Activated T-helper 9 cell treated with anti-CD3 and anti-CD28 coated beads, Interleukin-2, amount 50 U/mL, for 16 hours (primary cell): Measurements from ENCODE around the gene SH2D3C.

Source experiments
- DNase-seq: peaks from one replicate; pipeline ENCODE4 v3.0.0-alpha.2; 2020; ENCODE audit warnings: low read depth

The SH2D3C gene

DNA sequence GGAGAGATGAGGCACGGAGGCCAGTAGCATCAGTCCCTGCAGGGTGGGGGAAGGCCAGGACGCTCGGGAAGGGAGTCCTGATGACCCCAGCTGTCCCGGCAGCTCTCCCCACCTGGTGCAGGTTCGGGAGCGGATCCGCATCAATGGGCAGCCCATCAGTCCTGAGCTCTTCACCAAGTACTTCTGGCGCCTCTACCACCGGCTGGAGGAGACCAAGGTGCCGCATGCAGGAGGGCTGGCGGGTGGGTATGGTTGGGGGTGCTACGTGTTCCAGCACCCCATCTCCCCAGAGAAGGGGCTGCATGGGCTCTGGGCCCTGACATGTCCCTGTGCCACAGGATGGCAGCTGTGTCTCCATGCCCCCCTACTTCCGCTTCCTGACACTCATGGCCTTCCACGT is 28.4 kb upstream of the SH2D3C start:
- DNase-seq: no peak

GRCh38 chr9:127805620-127806019 is 27.2 kb upstream of the SH2D3C start:
- no peak for DNase-seq

GRCh38 chr9:127803507-127804352 is 25.3 kb upstream of the SH2D3C start:
- no peak for DNase-seq

DNA sequence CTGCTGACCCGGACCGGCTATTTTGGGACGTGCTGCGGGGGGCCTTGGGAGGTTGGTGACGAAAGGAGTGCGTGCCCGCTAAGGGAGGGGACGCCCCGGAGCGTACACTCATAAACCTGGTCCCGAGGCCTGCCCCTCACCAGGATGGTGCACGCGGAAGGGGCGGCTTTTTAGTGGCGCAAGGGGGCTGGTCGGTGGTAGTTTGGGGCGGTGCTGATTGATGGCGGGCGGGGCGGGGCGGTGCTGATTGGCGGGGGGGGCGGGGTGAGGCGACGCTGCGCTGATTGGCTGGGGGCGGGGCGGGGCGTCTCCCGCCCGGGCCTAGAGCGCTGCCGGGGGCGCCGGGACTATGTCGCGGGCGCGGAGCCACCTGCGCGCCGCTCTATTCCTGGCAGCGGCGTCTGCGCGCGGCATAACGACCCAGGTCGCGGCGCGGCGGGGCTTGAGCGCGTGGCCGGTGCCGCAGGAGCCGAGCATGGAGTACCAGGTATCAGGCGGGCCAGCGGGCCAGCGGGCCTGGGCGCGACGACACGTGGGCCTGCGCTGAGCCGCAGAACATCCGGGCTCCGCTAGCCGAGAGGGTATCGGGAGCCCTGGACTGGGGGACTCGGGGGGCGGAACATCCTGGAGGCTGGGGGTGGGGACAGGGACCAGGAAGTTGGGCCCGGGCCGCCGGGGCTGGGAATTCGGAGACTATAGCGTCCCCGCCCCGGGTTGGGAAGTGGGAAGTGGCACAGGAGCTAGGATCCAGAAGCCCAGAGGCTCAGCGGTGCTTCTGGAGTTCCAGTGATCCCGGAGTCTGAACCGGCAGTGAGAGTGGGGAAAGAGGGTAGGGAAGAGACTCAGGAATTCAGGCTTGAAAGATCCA is 24.3 kb upstream of the SH2D3C start, which contains the start of gene FPGS:
TSS of gene FPGS (plus strand) at position 307 of the 868 bp plus-strand sequence. CDS start at position 350, 43 bp downstream.
- DNase-seq: peak; percentile 76

GRCh38 chr9:127801955-127802575 is 23.6 kb upstream of the SH2D3C start:
- no peak for DNase-seq

GRCh38 chr9:127796852-127797370 is 18.4 kb upstream of the SH2D3C start:
- no peak for DNase-seq

DNA sequence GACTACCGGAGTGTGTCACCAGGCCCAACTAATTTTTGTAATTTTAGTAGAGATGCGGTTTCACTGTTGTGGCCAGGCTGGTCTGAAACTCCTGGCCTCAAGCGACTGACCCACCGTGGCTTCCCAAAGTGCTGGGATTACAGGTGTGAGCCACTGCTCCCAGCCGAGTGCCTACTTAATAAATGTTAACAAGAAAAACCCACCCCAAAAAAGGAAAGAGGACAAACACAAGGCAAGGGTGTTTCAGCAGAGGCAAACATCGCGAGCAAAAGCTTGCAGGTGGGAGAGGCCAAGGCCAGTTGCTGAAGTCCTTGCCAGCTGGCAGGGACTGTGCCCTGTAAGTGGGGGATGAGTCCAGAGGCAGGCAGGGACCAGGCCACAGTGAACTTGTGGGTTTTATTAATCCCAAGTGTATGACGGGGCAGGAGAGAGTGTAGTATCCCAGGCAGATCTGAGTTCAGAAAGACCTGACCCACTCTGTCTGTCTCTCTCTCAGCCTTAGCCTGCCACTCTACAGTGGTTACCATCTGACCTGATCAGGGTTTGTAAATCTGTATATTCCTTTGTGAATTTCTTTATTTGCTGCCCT is 17.9 kb upstream of the SH2D3C start:
- DNase-seq: no peak

- no peak for DNase-seq
Measured at GRCh38 chr9:127794001-127794791, 15.7 kb upstream of the SH2D3C start.

GRCh38 chr9:127793093-127793708 is 14.7 kb upstream of the SH2D3C start:
- no peak for DNase-seq

DNA sequence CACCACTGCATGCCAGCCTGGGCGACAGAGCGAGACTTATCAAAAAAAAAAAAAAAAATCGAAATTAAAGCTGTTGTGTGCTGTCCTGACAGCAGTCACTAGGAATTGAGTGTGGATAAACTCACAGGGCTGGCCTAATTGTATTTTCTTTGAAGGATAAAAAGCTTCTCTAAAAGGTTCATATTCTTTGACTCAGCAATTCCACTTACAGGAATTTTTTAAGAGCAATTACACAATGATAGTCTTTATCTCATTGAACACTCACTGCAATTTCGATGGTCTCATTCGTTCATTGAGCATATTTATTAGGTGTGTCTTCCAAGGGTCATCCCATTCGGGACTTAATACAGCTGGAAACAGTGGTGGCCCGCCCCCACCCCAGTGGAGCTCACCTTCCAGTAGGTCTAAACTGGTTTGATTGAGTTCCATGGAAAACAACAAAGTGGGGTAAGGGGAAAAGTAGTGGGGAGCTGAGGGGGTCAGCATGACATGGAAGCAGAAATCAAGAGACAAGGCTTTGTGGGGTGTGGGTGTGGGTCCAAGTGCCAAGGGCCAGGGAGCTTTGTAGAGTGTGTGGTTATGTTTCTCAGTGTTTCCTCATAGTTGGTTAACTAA is 14.1 kb upstream of the SH2D3C start:
- DNase-seq: no peak

DNA sequence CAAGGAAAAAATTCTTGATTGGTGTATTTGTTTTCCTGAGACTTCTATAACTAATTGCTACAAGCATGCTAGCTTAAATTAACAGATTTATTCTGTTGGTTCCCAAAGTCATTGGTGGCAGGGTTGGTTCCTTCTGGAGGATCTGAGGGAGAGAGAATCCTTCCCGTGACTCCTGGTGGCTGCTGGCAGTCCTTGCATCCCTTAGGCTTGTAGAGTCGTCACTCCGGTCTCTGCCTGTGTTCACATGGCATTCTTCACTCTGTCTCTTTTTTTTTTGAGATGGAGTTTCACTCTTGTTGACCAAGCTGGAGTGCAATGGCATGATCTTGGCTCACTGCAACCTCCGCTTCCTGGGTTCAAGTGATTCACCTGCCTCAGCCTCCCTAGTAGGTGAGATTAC is 12.6 kb upstream of the SH2D3C start:
- DNase-seq: no peak

DNA sequence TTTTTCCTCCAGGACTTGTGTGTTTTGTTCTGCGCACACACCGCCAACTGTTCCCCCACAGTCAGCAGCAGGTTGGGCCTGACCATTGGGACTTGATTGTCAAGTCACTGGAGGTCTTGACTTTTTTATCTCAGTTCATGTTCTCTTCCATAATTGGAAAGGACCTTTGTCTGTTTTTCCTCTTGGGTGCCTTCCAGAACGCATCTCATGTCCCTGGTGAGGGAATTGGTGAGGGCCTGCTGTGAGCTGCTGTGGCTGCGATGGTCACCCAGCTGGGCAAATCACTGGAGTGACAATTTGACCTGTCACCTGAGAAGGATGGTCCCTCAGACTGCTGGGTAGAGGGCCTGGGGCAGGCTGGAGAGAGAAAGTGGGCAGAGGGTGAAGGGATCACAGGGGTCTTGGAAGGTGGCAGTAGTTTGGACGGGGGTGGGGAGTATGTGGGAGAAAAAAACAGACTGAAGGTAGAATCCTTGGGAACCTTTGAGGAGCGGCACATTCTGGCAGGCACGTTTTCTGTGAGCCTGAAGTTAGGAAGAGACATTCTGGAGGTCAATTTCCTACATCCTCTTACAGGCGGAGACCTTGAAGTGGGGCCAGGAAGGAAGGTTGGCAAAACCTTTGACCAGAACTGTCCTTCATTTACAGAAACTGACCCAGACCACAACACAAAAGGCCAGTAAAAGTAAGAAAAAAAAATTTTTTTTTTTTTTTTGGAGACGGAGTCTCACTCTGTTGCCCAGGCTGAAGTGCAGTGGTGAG is 11.8 kb upstream of the SH2D3C start:
- no peak for DNase-seq

GRCh38 chr9:127789179-127789578 is 10.7 kb upstream of the SH2D3C start:
- DNase-seq: no peak

DNA sequence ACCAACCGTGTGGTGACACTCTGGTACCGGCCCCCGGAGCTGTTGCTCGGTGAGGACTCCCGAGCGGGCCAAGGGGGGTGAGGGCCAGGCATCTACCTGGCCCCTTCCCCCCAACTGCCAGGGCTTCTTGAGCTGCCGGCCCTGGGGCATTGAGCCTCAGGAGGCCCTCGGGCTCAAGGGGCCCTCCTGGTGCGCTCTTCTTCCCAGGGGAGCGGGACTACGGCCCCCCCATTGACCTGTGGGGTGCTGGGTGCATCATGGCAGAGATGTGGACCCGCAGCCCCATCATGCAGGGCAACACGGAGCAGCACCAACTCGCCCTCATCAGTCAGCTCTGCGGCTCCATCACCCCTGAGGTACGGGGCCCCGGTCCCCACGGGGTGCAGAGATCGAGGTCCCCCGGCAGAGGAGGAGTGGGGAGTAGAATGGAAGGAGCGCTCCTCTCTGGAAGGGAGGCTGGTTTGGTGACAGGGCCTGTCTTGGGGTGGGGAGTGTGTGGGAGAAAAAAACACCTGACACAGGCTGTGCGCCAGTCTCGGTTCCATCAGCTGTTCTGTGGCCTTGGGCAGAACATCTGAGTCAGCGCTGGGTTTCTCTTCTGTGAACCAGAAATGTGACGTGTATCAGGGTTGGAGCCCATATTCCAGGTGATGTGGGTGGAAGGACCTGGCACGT is 10.0 kb upstream of the SH2D3C start:
- DNase-seq: peak; percentile 49

DNA sequence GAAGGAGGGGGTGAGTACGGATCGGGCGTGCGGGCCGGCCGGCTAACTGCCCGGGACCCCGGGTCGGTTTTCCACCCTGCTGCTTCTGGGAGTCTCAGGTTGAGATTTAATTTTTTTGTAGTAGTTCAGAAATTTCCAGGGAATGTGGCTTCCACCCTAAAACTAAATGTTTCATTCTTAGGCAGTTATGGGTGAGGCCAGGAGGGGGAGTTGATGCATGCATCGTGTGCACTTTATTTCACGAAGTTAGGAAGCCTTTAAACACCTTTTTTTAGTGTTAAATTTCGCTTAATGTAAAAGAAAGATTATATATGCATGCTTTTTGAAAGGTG is 8.3 kb upstream of the SH2D3C start:
- DNase-seq: no peak

DNA sequence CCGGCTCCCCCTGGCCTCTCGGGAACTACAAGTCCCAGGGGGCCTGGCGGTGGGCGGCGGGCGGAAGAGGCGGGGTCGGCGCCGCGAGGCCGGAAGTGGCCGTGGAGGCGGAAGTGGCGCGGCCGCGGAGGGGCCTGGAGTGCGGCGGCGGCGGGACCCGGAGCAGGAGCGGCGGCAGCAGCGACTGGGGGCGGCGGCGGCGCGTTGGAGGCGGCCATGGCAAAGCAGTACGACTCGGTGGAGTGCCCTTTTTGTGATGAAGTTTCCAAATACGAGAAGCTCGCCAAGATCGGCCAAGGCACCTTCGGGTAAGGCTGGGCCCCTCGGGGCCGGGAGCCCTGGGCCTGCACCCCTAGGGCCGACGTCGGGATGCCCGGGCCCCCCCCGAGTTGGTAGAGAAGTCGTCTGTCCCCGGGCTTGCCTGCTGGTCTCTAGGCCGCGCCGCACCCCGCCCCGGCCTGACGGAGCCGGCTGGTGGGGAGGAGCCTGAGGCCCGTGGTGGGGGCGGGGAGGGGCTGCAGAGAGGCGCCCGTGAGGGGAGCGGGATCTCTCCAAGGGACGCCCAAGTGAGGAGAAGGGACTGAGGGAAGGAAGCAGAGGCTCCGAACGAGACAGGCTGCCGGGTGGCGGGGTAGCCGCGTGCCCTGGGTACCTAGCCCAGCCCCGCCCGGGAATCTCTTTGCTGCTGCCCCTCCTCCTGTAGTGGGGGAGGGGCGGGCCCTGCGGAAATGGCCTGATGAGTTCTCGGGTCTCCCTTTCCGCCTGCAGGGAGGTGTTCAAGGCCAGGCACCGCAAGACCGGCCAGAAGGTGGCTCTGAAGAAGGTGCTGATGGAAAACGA is 7.7 kb upstream of the SH2D3C start, which contains the start of gene CDK9:
TSS of gene CDK9 (plus strand) at position 102 of the 840 bp plus-strand sequence. CDS start at position 217, 115 bp downstream.
- DNase-seq: peak; percentile 89

GRCh38 chr9:127785023-127785932 is 6.8 kb upstream of the SH2D3C start:
- DNase-seq: peak; percentile 86
